ENCODE results near the gene NRDE2. TPM values are rescaled to one million over a fixed set of nuclear protein-coding genes. Genes with fewer than 3 reads are reported as not detected.

Gene NRDE2
- total and polyA plus RNA-seq, 2 of the 4 experiments (the other 2 are of a cell fraction), result 4.5 to 9.3 TPM

- TF ChIP-seq FOS (IDR thresholded peaks at IDR 0.05; ENCODE audit: low read depth, low read length) (no peak), BHLHE40 (IDR thresholded peaks at IDR 0.05; ENCODE audit: low read depth, low read length) (no peak), NFE2L2 (IDR thresholded peaks at IDR 0.05; ENCODE audit: low read depth, low read length) (no peak), MAZ (IDR thresholded peaks at IDR 0.05; ENCODE audit: borderline replicate concordance, low read depth, low read length) (no peak), SMC3 (IDR thresholded peaks at IDR 0.05; ENCODE audit: low read depth, low read length) (no peak), RAD21 (IDR thresholded peaks at IDR 0.05; ENCODE audit: low read length) (no peak), MAFK (IDR thresholded peaks at IDR 0.05; ENCODE audit: low read depth, low read length) (no peak), POLR2A (IDR thresholded peaks at IDR 0.05; ENCODE audit: low read depth, low read length) (no peak)
- Histone ChIP-seq H2BK5ac (ENCODE audit: low read depth, low read length, poor library complexity, severe bottlenecking) (no peak overlapping the region), H2BK20ac (ENCODE audit: low read depth, low read length) (no peak overlapping the region), H4K91ac (ENCODE audit: insufficient read depth, low read depth, low read length) (no peak overlapping the region), H3K79me1 (ENCODE audit: low read depth in 1 of 2, low read length in 2 of 2) (no peaks in the 10 kb centered on the region; a peak in 2 of 4 replicates), H3K14ac (replicated peaks; ENCODE audit: low read depth, low read length) (no peak overlapping the region), H3K9me3 (ENCODE audit: control insufficient read depth, insufficient read depth, low read length) (no peaks in the 10 kb centered on the region), H3K27me3 (ENCODE audit: control insufficient read depth, insufficient read depth, low read length) (no peaks in the 10 kb centered on the region), H2AK5ac (ENCODE audit: low read depth, low read length) (no peak overlapping the region), H2AFZ (replicated peaks; ENCODE audit: low read length, poor library complexity) (no peak overlapping the region), H2BK15ac (ENCODE audit: low read depth, low read length) (no peak overlapping the region), H3K9ac (ENCODE audit: low read depth, low read length) (no peak overlapping the region), H2BK120ac (ENCODE audit: low read depth, low read length) (no peak overlapping the region), H2AK9ac (replicated peaks; ENCODE audit: low read depth, low read length, poor library complexity) (no peak overlapping the region), H3K56ac (ENCODE audit: extremely low read depth, insufficient read depth, low read length) (no peak overlapping the region), H4K20me1 (ENCODE audit: insufficient read depth, low read length) (no peaks in the 10 kb centered on the region), H3K18ac (ENCODE audit: low read depth, low read length) (no peak overlapping the region), H3K4me1 (ENCODE audit: control insufficient read depth, insufficient read depth, low read length) (no peaks in the 10 kb centered on the region), H3K9me1 (ENCODE audit: insufficient read depth, low read length) (peaks cover under 1% of the 10 kb centered on the region; the same call in 1 of the 2 replicates), H3K36me3 (ENCODE audit: control insufficient read depth, insufficient read depth, low read length) (peaks cover 10% of the 10 kb centered on the region), H3K4me3 (ENCODE audit: insufficient read depth, low read depth, low read length) (no peak overlapping the region), H3K23ac (ENCODE audit: low read depth, low read length) (no peak overlapping the region), H3K4me2 (ENCODE audit: low read depth, low read length) (no peak overlapping the region), H3K4ac (ENCODE audit: low read depth, low read length) (no peak overlapping the region), H4K5ac (ENCODE audit: low read depth, low read length) (no peak overlapping the region), H3K27ac (ENCODE audit: insufficient read depth, low read length) (no peak overlapping the region), H4K8ac (ENCODE audit: low read depth in 2 of 2, low read length in 2 of 2) (no peak overlapping the region)
- ATAC-seq (ENCODE audit: low read depth) (no peak), DNase-seq (no peak)
- dilution Hi-C loops (cut with HindIII; ENCODE audit: low sequenced_read_pairs, unreplicated experiment) (no loop called here), intact Hi-C loops (cut with micrococcal nuclease) (loop anchor here (5.0 to 10.0 kb wide), 4 partner anchors 78 to 870 kb away; partner anchors contain the start of gene TTC7B), in situ Hi-C loops (cut with MboI; ENCODE audit: low sequenced_read_pairs) (loop anchor here (5.0 kb wide), 1 partner anchor 393 kb away; no protein-coding TSS in a partner anchor)
- CTCF ChIA-PET, result interaction anchor here (1.0 kb wide), 1 partner anchor 13 kb away, joined by 3 read pairs; no protein-coding TSS in a partner anchor
- POLR2A ChIA-PET (ENCODE audit: unreplicated experiment), result no interaction called here
- BruUV-seq (replicated peaks), result no TSS peak
Observed at GRCh38 chr14:90304502-90304901, 27.2 kb downstream of the NRDE2 start.

Data from IMR-90 (cell line).